Renal pelvis (tissue), 3 donors: ENCODE results near the gene CLN6. TPM values are rescaled to one million over a fixed set of nuclear protein-coding genes. Genes with fewer than 3 reads are reported as not detected.

ENCODE experiments used
- polyA plus RNA-seq, 3 donors: library from polyadenylated mRNA; unstranded; fragments of 120-200 nt; gene quantifications; one replicate each; pipeline ENCODE4 v1.2.1, GENCODE V29; 2013; ENCODE audit not compliant: insufficient read length in 3 of 3

The CLN6 gene
- polyA plus RNA-seq, 3 donors: 38.9 to 51.6 (median 43.2) TPM

Other genes with a start within 250 kb of the CLN6 start
- gene PIAS1, start 175.4 kb downstream of the CLN6 start, polyA plus RNA-seq: 10 to 100 TPM; 42.0 to 54.6 (median 51.0) TPM
- 10 to 100 TPM; 32.3 to 36.8 (median 33.6) TPM for gene CALML4, start 24.4 kb downstream of the CLN6 start, polyA plus RNA-seq
- 10 to 100 TPM; 51.8 to 62.9 (median 59.9) TPM for gene FEM1B, start 48.0 kb upstream of the CLN6 start, polyA plus RNA-seq
- gene ITGA11, start 202.4 kb upstream of the CLN6 start, polyA plus RNA-seq: 1 to 10 TPM; 2.3 to 2.9 (median 2.6) TPM